Activated naive CD8-positive, alpha-beta T cell treated with anti-CD3 and anti-CD28 coated beads, Interleukin-2, amount 50 U/mL, for 16 hours (primary cell): ENCODE results near the gene CLDN14.

Experiments
- DNase-seq: peaks from one replicate; pipeline ENCODE4 v3.0.0-alpha.2; 2020; ENCODE audit warnings: low read depth, low spot score

The CLDN14 gene, protein sequence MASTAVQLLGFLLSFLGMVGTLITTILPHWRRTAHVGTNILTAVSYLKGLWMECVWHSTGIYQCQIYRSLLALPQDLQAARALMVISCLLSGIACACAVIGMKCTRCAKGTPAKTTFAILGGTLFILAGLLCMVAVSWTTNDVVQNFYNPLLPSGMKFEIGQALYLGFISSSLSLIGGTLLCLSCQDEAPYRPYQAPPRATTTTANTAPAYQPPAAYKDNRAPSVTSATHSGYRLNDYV

DNA sequence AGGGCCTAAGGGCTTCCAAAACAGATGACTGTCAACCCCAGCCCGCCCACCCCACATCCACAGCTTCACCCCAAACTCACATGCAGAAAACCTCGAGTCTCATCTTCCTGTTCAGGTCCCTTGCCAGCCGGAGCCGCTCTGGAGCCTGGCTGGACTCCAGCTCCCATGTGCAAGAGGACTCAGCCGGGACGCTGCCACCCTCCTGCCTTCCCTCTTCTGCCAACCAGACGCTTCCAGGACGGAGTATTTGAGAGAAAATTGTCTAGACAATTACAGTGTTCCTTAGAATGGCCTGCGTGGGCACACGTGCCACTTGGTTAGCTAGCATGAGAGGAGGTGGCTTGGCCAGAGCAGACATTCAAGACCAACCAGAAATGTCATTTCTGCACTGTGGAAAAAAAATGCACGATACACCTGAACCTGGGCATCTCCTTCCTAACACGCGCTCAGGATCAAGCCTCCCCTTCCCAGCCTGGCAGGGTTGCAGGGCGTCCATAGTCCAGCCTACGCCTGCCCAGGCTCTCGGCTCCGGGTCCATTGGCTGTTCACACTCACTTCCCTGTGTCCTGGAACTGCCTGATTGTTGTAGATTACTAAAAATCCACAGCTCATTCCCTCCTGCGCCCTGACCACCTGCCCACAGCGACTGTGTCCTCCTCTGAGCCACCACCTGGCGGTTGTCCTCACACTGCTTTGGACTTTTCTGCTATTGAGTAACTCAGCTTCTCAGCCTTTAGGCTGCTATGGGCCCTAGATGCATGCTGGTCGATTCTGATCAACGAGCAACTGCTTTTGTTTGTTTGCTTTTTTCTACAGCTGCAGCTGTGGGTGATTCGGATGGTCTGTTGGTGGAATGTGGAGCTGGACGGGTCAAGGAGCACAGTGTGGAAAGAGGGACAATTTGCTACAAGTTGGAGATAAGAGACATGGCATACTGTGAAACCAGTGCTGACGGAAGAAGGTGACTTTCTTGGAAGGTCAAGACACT, at the start of gene CLDN14:
CLDN14 (minus strand) TSS at position 708 of the 988 bp plus-strand sequence. CDS start 18,427 bp downstream, outside the sequence.
- DNase-seq = no peak

DNA sequence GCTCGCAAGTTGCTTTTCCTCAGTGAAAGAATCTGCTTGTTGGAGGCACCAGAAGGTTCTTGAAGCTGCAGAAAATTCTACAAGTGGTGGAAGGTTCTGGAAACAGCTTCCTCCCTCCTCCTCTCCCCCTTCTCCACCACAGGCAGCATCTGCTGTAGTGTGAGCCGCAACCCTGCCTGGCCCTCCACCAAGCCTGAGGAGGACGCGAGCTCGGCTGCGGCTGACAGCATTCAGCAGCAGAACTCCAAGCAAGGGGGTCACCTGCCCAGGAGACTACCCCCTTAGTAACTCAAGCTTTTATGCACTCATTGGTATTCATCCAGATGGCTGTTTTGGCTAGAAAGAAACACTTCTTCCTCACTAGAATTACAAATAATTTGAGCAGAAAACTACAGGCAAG, 48.8 kb upstream of the CLDN14 start:
- DNase-seq = no peak

DNA sequence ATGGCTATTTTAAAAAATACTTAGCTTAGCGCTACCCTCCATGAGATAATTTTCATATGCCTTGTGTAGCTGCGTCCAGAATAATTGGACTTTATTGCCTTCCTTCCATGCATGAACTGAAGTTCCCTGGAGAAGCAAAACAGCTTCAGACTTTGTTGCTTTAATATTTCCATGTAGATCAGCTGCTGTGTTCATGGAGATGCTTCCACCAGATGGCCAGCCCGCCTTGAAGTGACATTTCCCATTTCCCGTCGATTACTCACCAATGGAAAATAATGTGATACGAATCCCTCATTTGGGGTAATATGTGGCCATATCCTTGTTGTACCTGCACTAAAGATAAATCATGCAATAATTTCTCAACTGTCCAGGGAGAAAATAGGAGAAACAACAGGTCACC, 47.4 kb upstream of the CLDN14 start:
- DNase-seq = no peak

DNA sequence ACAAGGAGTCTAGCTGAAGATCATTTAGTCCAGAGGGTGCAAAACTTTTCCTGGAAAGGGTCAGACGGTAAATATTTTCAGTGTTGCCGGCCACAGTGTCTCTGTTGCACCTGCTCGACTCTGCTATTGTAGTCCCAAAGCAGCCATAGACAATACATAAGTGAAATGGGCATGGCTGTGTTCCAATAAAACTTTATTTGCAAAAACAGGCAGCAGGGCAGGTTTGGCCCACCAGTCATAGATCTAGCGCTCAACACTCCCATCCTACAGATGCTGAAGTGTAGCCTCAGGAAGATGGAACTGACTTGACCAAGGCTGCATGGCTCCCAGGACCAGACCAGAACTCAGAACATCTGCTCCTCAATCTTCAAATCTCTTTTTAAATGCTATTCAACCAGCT, 46.2 kb upstream of the CLDN14 start:
- no peak for DNase-seq

DNA sequence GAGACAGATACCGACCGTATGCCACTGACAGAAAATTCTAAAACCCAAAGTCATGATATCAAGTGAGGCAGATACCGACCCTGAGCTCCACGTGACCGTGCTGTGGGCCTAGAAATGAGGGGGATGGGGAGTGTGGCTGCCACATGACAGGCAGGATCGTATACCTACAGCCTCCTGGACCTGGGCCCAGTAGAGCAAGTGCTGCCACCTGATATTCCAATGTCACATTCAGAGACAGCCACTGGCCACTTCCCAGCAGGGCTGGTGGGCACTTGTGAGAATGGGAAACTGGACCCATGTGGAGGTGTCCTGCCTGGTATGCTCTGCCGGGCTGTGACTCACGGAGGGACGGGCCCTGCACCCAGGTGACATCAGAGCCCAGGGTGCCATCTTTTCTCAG, 44.6 kb upstream of the CLDN14 start:
- no peak for DNase-seq

DNA sequence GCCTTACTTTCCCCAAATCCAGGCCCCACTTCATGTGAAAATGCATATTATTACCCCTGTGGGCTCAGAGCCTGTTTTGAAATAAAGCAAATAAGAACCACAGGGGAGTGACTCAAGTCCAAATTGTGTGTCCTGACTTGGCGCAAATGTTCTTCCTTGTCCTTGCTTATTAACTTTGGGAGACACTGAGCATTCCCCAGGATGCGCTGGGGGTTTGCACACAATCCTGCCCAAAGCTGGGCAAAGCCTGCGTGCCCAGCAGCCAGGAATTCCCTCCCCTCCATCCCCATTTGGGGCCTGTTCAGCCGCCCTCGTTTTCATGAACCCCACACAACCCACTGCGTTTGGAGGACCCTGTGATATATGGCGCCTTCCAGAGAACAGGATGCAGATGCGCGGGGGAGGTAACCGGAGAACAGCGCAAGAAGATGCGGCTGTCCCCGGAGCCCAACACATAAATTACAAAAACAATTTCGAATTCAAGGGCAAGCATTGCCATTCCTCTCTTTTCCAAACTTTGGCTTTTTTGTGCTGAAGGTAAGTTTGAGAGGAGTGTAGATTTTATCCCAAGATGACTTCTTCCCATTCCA, 42.4 kb upstream of the CLDN14 start:
- DNase-seq = no peak

DNA sequence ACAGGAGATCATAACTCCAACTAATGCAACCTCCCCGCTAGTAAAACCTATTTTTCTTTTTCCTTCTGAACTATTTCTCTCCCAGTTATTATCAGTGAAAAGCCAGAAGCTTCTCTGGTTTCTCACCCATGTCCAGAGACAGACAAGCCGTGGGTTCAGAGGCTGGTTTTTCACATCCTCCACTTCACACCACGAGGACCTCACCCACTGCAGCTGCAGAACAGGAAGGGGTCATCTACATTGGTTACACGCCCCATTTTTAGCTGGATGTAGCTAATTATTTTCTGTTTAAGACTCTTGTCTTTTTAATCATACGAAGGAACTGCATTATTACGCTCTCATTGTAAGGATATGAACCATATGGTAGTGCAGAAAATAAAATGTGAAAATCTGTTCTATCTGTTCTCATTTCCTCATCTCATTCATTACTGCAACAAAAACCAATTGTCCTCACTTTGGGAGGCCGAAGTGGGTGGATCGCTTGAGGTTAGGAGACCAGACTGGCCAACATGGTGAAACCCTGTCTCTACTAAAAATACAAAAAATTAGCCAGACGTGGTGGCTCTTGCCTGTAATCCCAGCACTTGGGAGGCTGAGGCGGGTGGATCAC, 39.1 kb upstream of the CLDN14 start:
- DNase-seq = no peak

DNA sequence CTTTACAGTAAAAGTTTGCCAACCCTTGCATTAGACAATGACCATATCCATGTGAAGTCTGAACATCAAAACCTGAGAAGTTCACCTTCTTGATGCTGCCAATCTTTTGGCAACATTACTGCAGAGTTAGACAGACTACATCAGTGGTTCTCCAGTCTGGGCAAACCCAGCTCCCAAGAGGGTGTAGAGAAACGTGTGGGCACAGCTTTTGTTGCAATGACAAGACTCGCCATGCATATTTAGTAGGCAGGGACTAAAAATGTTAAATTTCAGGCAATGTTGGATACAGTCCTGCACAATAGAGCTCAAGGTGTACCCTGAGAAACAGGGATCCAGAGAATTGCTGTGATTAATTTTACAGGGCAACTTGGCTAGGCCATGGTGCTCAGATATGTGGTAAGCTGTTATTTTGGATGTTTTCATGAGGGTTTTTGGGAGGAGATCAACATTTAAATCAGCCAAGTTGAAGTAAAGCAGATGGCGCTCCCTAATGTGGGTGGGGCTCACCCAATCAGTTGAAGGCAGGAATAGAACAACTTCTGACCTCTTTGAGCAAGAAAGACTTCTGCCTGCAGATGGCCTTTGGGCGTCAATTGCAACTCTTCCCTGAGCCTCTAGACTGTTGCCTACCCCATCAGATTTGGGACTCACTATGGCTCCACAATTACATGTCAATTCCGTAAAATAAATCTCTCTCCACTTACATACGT, 37.6 kb upstream of the CLDN14 start:
- no peak for DNase-seq

DNA sequence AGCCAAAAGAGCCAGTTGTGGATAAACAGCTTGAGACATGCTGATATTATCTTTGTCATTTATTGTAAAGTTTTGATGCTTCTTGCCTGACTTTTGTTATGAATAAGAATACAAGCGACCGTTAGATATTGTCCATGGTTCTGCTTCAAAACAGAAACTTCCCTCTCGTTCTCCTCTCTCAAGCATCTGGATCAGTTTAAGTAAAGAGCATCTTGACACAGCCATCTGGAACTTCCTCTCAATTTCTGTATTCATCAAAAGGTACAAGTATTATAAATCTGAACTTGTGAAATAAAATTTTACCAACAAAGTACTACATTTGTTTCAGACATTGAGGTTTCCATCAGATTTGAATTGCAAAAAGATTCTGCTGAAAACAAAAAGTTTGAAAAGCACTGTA, 36.4 kb upstream of the CLDN14 start:
- no peak for DNase-seq

DNA sequence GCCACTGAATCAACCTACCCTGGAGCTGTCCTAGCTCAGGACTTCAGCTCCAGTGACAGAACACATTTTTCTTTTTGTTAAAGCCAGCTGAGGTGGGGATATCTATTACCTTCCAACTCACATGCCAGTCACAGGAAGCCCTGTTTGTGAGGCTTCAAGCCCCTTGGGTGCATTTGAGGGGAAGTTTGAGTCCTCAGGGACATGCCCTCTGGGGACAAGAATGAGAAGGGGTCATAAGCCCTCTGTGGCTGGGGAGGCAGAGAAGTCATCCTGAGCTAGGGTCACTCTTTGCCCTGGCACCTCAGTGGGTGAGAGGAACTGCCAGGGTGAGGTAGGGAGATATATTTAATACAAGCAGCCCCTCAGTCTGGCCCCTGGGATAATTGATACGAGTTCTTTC, 33.5 kb upstream of the CLDN14 start:
- no peak for DNase-seq

DNA sequence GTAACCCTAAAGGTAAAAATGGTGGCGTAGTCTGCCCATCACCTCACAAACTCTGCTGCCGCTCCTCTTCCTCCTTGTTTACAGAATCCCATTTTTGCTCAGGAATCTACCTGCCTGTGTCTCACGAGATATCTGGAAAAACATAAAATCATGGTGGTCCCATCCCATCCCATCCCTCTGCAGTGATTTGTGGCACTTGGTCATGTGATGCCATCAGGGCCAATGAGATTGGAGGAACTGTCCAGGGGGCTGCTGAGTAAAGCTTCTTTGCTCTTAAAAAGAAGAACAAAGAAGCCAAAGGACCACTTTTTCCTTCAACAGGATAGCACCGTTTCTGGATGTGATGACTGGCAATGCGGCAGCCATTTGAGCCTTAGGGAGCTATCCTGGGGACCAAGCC, 33.0 kb upstream of the CLDN14 start:
- no peak for DNase-seq

DNA sequence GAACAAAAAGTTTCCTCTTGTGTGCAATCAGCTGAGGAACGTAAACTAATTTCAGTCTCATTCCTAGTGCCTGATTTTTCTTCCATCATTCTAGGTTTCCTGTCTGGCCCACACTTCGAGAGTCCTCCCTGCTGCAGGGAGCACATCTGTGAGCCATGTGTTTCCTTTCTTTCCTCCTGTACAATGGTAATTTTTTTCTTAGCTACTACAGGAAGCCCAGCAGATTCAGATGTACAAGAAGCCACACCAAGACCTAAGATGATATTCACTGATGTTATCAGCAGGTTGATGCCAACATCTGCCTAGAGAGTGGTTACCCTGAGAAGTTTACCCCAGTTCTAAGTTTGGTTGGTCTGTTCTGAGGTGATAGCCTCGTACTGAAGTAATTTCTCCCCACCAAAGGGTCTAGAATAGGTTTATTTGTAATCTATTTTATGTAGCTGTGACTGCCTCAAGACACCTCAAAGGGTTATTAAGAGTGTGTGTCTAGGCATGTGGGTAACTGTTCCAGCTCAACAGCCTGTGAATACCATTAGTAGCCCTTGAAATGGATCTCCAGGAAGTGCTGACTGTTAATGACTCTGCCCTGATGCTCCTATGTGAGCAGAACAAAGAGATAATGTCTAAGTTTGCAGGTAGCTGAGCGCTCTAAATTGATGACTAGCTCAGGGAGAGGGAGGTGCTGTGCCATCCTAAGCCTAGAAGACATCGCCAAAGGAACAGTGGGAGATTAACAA, 31.7 kb upstream of the CLDN14 start:
- no peak for DNase-seq

DNA sequence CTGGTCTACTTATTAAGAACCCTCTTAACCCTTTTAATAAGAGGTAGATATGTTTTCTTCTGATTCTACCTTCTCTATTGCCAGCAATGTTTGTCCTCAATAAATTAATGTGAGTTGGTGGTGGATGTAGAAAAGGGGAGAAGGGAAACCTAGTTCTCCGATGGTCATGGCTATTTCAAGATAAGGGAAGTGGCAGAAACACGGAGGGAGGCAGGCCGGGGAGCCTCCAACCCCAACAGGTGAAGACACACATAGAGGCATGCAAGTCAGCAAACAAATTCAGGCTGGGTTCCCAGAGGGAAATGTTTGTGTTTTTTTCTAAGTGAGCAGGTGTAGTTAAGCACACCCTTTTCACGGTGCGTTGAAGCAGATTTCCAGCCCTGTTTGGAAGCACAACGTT, 31.0 kb upstream of the CLDN14 start:
- DNase-seq = no peak

DNA sequence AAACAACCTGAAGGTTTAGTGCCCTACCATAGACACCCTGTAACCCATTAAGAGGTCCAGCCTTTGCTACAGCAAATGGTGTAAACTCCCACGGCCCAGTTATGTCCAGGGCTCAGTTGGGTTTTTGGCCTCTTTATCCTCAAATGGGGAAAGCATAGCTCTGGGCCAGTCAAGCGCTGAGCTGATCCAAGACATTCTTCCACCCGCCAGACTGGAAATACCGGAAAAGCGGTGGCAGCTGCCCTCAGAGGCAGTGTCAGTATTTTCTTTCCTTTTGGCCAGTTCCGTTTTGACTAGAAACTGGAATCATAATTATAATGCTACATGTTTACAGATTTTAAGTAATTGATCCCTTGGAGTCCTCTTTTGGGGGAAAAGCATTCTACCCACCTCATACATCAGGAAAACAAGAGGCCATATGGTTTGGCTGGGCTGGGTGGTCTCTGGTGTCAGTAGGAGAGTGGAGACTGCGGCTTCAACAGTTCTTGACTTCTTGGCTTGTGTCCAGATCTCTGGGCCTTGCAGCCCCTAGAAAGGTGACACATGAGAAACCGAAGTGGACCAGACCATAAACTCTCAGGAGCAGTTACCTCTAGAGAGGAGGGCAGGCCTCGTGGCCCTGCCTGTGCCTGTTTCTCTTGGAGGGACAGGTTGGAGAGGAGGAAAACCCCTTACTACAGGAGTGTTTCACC, 30.2 kb upstream of the CLDN14 start:
- no peak for DNase-seq

DNA sequence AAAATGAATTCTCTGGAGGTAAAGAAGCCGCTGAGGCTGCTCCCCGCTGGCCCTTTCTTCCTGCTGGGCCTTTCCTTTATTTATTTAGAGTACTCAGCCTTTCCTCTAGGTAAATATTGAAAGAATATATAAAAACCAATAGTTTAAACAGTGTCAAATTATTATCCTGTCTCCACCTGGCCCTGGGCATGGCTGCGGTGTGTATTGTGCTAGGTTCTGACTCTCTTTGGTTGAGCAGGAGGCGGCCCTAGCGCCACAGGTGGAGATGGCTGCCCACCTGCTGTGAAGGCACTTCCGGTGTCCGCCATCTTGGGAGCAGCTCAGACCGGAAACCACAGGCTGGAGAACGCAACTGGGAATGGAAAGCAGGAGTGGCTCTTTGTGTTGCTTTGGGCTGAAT, 29.0 kb upstream of the CLDN14 start:
- no peak for DNase-seq

DNA sequence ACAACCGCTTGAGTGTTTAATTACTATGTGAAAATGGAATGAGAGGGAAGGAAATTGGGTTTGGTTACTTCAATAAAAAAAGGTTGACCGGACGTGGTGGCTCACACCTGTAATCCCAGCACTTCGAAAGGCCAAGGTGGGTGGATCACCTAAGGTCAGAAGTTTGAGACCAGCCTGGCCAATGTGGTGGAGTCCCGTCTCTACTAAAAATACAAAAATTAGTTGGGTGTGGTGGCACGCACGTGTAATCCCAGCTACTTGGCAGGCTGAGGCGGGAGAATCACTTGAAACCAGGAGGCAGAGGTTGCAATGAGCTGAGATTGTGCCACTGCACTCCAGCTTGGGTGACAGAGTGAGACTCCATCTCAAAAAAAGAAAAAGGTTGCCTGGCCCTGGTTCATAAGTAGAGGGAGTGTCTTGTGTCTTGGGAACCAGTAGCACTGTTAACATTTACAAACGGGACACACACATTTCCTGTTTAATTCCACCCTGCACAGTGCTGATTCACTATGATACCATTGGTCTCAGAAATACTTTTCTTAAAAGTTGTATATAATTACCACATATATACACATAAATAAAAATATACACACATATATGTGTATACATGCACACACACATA, 27.6 kb upstream of the CLDN14 start:
- no peak for DNase-seq

DNA sequence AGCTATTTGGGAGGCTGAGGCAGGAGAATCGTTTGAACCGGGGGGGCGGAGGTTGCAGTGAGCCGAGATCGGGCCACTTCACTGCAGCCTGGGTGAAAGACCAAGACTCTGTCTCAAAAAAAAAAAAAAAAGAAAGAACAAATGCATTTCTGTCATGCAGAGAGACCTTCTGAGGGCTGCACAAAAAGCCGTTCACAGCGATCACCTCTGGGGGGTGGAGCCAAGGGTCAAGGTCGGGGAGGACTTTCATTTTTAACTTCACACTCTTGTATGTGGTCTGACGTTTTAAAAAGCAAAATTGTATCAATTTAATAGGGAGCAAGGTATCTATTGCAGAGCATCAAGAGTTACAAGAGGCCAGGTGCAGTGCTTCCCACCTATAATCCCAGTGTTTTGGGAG, 26.6 kb upstream of the CLDN14 start:
- DNase-seq = no peak

DNA sequence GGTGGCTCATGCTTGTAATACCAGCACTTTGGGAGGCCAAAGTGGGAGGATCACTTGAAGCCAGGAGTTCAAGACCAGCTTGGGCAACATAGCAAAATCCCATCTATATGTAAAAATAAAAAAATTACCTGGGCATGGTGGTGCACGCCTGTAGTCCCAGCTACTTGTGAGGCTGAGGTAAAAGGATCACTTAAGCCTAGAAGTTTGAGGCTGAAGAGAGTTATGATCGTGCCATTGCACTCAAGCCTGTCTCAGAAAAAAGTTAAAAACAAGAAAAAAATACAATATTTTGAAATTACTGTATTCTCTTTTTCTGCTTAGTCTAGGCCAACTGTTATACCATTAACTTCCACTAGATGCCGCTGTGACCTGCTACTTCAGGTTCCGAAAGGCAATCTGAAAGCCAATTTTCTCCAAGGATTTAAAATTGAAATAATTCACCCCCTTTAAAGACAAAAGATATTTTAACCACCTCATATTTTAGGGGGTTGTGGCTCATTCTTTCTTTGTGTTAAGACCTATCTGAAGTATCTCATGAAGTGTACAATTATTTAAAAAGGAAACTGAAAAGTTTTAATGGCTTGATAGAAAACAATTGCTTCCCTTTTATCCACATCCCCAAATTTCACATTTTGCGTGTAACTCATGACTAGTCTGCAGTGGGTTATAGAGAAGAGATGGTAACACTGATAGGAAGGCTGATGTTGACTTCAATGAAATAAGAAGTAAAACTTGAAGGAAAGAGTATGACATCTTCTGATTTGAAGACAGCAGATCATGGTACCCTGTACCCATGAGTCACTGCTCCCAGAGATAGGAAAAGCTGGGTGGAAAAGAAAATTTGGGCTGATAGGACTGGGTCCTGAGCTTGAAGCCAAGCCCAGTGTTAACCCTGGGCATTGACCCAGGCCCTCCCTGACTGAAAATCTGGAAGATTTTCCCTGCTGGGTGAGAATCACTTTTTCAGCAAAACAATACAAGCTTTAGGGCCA, 24.4 kb upstream of the CLDN14 start:
- DNase-seq = no peak

DNA sequence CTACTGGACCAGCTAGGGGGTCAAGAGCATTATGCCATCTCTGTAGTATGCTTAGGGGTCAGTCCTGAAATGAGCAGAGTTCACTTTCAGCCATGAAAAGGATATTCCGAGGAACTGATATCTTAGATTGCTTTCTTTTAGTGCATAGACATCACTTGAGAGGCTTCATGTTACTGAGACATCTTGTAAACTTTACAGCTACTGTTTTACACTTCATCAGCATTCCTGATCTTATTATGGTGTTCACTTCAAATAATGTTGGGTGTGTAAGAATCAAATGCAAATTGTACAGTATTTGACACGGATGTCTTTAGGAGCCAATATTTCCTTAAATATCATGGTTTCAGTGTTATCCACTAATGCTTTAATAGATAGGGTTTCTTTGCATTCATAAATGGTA, 22.4 kb upstream of the CLDN14 start:
- DNase-seq = no peak
